GM12801 (cell line): ENCODE measurements around the gene CLIC1.

ENCODE experiments used
- TF ChIP-seq, protein P1 (sequence below): IDR thresholded peaks from one replicate; pipeline ENCODE4 v1.5.1; 2011; ENCODE audit warnings: control low read depth; ENCODE audit not compliant: insufficient read length; ENCODE audit errors: extremely low read depth

CLIC1 gene

DNA sequence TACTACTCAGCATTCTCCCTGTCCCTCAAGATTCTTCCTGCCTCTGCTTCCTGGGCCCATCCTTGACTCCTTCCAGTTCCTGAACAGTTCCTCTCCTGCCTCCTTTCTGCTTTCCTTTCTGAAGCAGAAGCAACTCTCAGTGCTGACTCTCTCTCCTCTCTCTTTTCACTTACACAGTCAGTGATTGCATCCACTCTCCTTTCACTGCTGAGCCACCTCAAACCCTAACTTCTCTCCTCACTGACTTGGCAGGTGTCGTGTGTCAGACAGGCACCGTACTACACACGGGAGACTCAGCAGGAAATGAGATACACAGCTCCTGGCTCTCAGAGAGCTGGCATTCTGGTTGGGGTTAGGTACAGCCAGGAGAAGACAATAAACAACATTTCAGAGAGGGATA, 38.8 kb downstream of the CLIC1 start:
- TF ChIP-seq, protein P1, sequence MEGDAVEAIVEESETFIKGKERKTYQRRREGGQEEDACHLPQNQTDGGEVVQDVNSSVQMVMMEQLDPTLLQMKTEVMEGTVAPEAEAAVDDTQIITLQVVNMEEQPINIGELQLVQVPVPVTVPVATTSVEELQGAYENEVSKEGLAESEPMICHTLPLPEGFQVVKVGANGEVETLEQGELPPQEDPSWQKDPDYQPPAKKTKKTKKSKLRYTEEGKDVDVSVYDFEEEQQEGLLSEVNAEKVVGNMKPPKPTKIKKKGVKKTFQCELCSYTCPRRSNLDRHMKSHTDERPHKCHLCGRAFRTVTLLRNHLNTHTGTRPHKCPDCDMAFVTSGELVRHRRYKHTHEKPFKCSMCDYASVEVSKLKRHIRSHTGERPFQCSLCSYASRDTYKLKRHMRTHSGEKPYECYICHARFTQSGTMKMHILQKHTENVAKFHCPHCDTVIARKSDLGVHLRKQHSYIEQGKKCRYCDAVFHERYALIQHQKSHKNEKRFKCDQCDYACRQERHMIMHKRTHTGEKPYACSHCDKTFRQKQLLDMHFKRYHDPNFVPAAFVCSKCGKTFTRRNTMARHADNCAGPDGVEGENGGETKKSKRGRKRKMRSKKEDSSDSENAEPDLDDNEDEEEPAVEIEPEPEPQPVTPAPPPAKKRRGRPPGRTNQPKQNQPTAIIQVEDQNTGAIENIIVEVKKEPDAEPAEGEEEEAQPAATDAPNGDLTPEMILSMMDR: no peak

DNA sequence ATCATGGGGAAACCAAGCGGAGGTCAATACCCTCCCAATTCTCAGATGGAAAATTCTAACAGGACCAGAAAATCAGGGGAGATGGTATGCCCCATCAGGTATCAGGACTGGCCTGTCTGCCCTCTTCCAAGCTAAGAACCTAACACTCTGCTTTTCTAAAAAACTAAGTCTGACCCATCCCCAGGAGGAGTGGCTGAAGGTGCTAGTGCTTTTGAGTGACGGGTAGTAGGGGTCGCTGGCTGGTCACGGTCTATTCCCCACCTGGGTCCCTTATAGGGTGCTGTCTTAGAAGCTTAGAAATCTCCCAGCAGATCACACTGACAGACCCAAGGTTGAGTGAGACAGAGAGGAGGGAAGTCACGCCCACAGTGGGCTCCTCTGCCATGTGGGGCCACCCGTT, 42.8 kb downstream of the CLIC1 start:
- TF ChIP-seq, protein P1: no peak

DNA sequence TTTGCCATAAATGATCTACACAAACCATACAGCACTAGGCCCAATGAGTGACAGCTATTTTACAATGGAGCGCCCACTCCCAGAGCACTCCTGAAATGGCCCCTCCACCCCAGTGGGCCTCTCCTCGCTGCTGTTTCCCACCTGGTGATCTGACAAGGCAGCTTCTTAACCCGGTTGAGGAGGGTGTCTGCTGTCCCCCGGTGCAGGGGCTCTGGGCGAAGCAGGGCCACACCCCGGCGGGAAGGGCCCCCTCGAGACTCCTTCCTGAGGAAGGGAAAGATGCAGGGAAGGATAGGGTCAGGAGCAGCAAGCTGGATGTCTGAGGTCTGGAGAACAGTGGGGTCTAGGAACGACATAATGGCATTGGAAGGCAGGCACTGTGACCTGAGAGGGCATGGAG, 43.4 kb downstream of the CLIC1 start:
- TF ChIP-seq, protein P1: no peak

DNA sequence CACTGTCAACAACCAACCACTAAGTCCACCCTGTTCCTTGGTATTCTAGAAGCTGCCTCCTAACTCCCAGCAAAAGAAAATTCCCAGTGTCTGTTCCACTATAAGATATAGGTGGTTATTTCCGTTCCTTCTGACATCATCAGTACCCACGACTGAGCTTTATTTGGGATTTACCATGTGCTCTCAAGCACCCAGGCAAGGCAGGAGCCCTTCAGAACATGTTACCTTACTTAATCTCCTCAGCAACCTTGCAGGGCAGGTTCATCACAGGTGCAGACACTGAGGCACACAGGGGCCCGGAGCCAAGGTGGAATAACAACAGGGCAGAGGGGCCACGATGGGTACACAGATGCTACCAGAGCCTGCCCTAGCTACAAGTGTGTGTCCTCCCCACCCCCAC, 44.0 kb downstream of the CLIC1 start:
- TF ChIP-seq, protein P1: no peak

DNA sequence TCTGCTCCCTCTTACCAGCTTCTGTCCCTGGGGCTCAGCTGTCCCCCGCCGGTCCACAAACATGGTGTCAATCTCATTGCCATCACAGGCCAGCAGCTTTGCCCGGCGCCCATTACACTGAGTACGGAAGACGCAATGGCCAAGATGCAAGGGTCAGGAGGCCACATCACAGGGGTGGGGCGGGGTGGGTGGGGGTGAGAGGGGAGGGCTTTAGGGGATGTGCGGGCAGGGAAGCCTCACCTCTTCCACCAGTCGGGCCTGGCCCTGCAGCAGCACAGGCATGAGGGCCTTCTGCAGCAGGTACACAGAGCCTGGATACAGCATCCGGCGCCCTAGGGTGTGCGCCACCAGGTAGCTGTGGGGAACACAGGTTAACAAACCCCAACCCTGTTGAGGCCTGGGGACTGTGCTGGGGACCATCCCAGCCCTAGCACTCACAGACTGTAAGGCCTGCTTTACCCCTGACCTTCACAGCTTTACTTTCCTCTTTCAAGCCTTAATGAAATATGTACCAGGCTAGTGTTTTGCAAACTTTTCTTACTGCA, 44.7 kb downstream of the CLIC1 start:
- TF ChIP-seq, protein P1: no peak

DNA sequence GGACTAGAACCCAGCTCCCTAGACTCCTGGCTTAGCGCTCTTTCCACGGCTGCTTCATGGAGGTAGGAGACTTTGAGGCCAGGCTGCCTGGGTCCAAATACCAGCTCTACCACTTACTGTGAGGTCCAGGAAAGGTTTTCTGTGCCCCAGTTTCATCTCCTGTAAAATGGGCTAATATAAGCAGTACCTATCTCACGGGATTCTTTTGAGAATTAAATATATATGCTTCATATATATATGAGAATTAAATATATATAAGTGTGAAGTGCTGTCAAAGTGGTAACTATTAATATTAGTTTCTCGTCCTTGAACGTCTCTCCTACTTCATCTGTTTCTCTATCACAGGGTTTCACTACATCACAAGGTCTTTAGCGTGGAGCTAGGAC, 45.3 kb downstream of the CLIC1 start:
- TF ChIP-seq, protein P1: no peak

DNA sequence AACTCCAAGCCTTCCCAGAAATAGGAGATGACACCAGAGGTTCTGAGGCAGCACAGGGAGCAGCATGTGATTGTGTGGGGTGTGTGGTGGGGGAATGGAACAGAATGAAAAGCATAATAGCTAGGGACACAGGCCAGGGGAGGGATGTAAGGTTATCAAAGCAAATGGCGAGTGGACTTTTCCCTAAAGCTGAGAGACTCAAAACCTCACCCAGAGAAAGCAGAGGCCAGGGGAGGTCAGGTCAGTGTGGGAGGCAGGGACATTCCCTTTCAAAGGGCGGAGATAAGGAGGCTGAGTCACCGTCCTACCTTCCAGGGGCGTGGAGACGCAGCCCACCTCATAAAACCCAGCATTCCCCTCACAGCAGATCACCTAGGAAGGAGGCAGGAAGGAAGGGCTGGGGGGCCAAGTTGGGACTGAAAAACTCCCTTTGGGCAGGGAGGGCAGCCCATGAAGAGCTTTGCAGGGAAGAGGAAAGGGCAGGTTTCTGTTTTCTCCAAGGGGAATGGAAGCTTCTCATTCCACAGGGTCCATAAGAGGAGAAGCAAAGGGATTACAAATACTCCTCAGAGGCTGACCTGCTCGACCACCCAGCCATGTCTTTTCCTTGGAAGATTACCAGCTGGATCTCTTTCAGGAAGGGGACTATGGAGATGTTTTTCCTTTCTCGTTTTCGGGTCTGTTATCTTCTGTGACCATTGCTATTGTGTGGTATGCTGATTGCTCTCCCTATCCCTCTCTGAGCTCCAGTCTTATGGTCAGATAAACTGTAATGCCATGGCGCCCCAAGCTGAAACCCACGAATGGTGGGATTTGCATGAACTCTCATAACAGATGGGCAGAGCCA, 45.9 kb downstream of the CLIC1 start:
- TF ChIP-seq, protein P1: no peak
